GM12873 (cell line): Measurements from ENCODE around the gene COMMD4.

Experiments used
- CTCF ChIP-seq: IDR thresholded peaks from 2 replicates; pipeline ENCODE4 v1.5.1; 2012; ENCODE audit warnings: low read depth, mild to moderate bottlenecking, moderate library complexity, low read length, control low read depth; ENCODE audit not compliant: insufficient read depth; ENCODE audit errors: missing control alignments

COMMD4 gene

DNA sequence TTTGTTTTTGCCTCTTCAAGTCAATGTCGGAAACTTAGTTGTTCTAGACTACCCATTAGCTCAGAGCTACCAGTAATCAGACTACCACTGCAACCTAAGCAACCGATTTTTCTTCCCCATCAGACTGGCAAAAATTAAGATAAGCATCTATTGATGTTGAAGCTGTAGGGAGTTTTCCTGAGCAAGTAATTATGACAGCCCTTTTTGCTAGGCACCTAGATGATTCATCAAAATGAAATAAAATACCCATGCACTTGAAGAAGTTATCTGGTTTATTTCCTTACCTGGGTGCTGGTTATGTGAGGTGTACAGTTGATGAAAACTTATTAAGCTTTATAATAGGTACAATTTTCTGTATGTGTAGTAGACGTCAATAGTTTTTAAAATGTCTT lies 554 bp upstream of the COMMD4 start:
- no peak for TF ChIP-seq CTCF

- TF ChIP-seq CTCF, result no peak
Observed at GRCh38 chr15:75338661-75339240, 2.9 kb downstream of the COMMD4 start.

- no peak for TF ChIP-seq CTCF
Observed at GRCh38 chr15:75339531-75340240, 3.8 kb downstream of the COMMD4 start.

DNA sequence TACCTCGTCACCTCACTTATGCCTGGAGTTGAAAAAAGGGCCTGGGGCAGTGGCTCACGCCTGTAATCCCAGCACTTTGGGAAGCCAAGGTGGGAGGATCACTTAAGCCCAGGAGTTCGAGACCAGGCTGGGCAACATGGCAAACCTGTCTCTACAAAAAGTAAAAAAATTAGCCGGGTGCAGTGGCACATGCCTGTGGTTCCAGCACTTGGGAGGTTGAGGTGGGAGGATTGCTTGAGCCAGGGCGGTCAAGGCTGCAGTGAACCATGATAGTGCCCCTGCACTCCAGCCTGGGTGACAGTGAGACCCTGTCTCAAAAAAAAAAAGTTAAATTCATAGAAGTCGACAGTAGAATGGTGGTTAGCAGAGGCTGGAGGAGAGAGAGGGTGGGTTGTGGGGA lies 6.4 kb downstream of the COMMD4 start:
- no peak for TF ChIP-seq CTCF

DNA sequence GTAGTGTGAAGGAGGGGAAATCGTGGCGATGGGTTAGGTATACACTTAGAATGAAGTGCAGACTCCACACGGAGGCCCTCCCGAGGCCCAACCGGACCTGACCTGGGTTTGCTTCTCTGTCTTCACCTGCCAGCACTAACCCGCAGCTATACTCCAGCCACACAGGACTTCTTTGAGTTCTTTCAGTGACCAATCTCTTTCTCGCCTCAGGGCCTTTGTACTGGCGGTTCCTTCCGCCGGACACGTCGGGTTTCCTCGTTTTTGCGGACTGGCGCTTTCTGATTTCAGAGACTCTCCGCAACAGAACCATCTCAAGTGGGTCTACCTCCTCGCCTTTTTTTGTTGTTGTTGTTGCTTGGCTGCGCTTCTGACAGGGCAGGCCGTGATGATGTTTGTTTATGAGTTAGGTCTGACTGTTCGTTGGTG lies 10.9 kb downstream of the COMMD4 start, which contains the start of gene NEIL1:
TSS of gene NEIL1 (plus strand) at position 244 of the 426 bp plus-strand sequence. CDS start 1,867 bp downstream, outside the sequence.
- TF ChIP-seq CTCF, result no peak

- no peak for TF ChIP-seq CTCF
Observed at GRCh38 chr15:75347222-75348033, 11.6 kb downstream of the COMMD4 start.

- TF ChIP-seq CTCF, result no peak
Observed at GRCh38 chr15:75348034-75348561, 12.2 kb downstream of the COMMD4 start.
